HEK293 (cell line): ENCODE measurements around the gene TANGO6.

Experiments used
- CTCF ChIA-PET: fragments of 350-600 bp; formaldehyde crosslinking; extraction: SDS; loops from one replicate; lab custom pipeline; 2021; ENCODE audit warnings: antibody characterized with exemption; lab: Yijun Ruan, JAX
- POLR2A ChIA-PET: fragments of 300-600 bp; formaldehyde crosslinking; extraction: SDS; loops from one replicate; lab custom pipeline; 2020; ENCODE audit warnings: antibody characterized with exemption, inconsistent platforms; lab: Yijun Ruan, JAX
- H3K27ac ChIP-seq: fragments of 200-500 bp; sonication (Bioruptor generic); 2 replicates; pipeline ENCODE4 v1.5.1; 2014; ENCODE audit warnings: low read depth, low read length, control low read depth, inconsistent platforms; ENCODE audit errors: extremely low read depth
- H3K36me3 ChIP-seq, 2 experiments: fragments of 200-500 bp in 1 of 2; sonication (Bioruptor generic) in 1 of 2; 1 replicate in 1 of 2; 2 replicates in 1 of 2; pipeline ENCODE4 v1.5.1; 2014 to 2017; ENCODE audit warnings: inconsistent platforms in 2 of 2, low read length in 2 of 2; ENCODE audit not compliant: control insufficient read depth in 2 of 2, insufficient read depth in 1 of 2
- H3K4me1 ChIP-seq: fragments of 200-500 bp; sonication (Bioruptor generic); 2 replicates; pipeline ENCODE4 v1.5.1; 2014; ENCODE audit warnings: mild to moderate bottlenecking, low read length, inconsistent platforms; ENCODE audit not compliant: control insufficient read depth, insufficient read depth
- H3K4me3 ChIP-seq: 2 replicates; pipeline ENCODE4 v1.5.1; 2011; ENCODE audit warnings: low read depth, mild to moderate bottlenecking, control low read depth, low read length, moderate library complexity
- H3K9me3 ChIP-seq: fragments of 200-500 bp; sonication (Bioruptor generic); 2 replicates; pipeline ENCODE4 v1.5.1; 2014; ENCODE audit warnings: low read depth, low read length, inconsistent platforms; ENCODE audit not compliant: control insufficient read depth, insufficient read depth
- BCL11A ChIP-seq: fragments of 450-650 bp; formaldehyde crosslinking; IDR thresholded peaks from 2 replicates; pipeline ENCODE4 v1.5.1; 2016; ENCODE audit warnings: low read depth, missing biosample characterization, missing genetic modification characterization
- GFI1B ChIP-seq: fragments of 450-650 bp; formaldehyde crosslinking; IDR thresholded peaks from 2 replicates; pipeline ENCODE4 v1.5.1; 2016; ENCODE audit warnings: missing biosample characterization, missing genetic modification characterization
- HOXD13 ChIP-seq: sonication (generic); formaldehyde crosslinking; IDR thresholded peaks from 2 replicates; pipeline ENCODE4 v1.8.0; 2022; ENCODE audit warnings: missing genetic modification reagents, borderline replicate concordance
- KLF10 ChIP-seq: fragments of 450-650 bp; IDR thresholded peaks from 2 replicates; pipeline ENCODE4 v1.5.1; 2018; ENCODE audit warnings: missing biosample characterization, mild to moderate bottlenecking, missing genetic modification characterization
- ZBTB20 ChIP-seq: fragments of 450-650 bp; formaldehyde crosslinking; IDR thresholded peaks from 2 replicates; pipeline ENCODE4 v1.5.1; 2016; ENCODE audit warnings: missing biosample characterization, missing genetic modification characterization
- ZNF114 ChIP-seq: fragments of 450-650 bp; formaldehyde crosslinking; IDR thresholded peaks from 2 replicates; pipeline ENCODE4 v1.5.0; 2017; ENCODE audit warnings: missing biosample characterization, missing genetic modification characterization
- ZNF169 ChIP-seq: fragments of 450-650 bp; formaldehyde crosslinking; IDR thresholded peaks from 2 replicates; pipeline ENCODE4 v1.5.1; 2016; ENCODE audit warnings: missing biosample characterization, missing genetic modification characterization
- ZNF248 ChIP-seq: fragments of 450-650 bp; formaldehyde crosslinking; IDR thresholded peaks from 2 replicates; pipeline ENCODE4 v1.5.1; 2017; ENCODE audit warnings: missing biosample characterization, missing genetic modification characterization
- ZNF423 ChIP-seq: fragments of 450-650 bp; formaldehyde crosslinking; IDR thresholded peaks from 2 replicates; pipeline ENCODE4 v1.5.1; 2016; ENCODE audit warnings: missing biosample characterization, missing genetic modification characterization
- ZNF548 ChIP-seq: fragments of 450-650 bp; formaldehyde crosslinking; IDR thresholded peaks from 2 replicates; pipeline ENCODE4 v1.5.1; 2016; ENCODE audit warnings: missing biosample characterization, missing genetic modification characterization
- ZNF596 ChIP-seq: fragments of 450-650 bp; IDR thresholded peaks from 2 replicates; pipeline ENCODE4 v1.5.0; 2018; ENCODE audit warnings: missing biosample characterization, mild to moderate bottlenecking, missing genetic modification characterization, moderate library complexity
- ZNF654 ChIP-seq: fragments of 450-650 bp; formaldehyde crosslinking; IDR thresholded peaks from 2 replicates; pipeline ENCODE4 v1.5.1; 2016; ENCODE audit warnings: low read depth, missing biosample characterization, missing genetic modification characterization
- TF ChIP-seq, protein P1 (sequence below): fragments of 450-650 bp; formaldehyde crosslinking; IDR thresholded peaks from 2 replicates; pipeline ENCODE4 v1.5.1; 2016; ENCODE audit warnings: missing biosample characterization, missing genetic modification characterization
- TF ChIP-seq, protein P2 (sequence below): fragments of 450-650 bp; formaldehyde crosslinking; IDR thresholded peaks from 2 replicates; pipeline ENCODE4 v1.5.1; 2016; ENCODE audit warnings: missing biosample characterization, missing genetic modification characterization

TANGO6 gene

DNA sequence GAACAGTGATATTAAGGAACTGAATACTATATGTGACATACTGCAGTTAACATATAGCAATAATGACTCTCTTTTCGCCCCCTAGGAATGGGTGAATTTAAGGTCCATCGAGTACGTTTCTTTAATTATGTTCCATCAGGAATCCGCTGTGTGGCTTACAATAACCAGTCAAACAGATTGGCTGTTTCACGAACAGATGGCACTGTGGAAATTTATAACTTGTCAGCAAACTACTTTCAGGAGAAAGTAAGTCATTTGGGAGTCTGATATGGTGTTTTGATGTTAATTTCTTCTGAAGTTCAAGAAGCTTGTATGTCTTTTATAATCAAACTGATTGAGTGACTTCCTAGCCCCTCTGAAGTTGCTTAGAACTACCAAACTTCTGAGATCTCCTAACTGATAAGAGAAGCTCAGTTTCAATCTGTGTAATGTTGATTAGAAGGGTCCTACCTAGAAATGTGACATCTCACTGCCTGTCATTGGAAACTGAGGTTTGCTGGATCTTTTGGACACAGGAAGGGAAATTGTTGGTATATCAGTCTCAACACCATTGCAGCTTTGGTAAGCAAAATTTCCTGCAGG lies 290.1 kb downstream of the TANGO6 start:
- ChIA-PET POLR2A (interaction anchor here (0.5 to 1.3 kb wide), 6 partner anchors 8 to 212 kb away, joined by 3 to 7 read pairs (median 3); no protein-coding TSS in a partner anchor), CTCF (interaction anchor here (0.6 to 1.9 kb wide), 3 partner anchors 10 to 156 kb away, joined by 5 to 10 read pairs (median 5); no protein-coding TSS in a partner anchor)
- H3K4me1 ChIP-seq, result peaks cover 3% of the 10 kb centered on the region; the same call in 1 of the 2 replicates
- H3K27ac ChIP-seq, result peak overlapping the region; percentile 94; the same call in 1 of the 2 replicates
- TF ChIP-seq GFI1B (tag by site-specific recombination), result no peak
- TF ChIP-seq ZNF548 (tag by site-specific recombination), result no peak
- TF ChIP-seq ZNF169 (tag by site-specific recombination), result no peak
- no peak for TF ChIP-seq ZNF248
- TF ChIP-seq ZNF114 (tag by site-specific recombination), result no peak
- no peak for TF ChIP-seq KLF10 (tag by site-specific recombination)
- TF ChIP-seq ZNF596 (tag by site-specific recombination), result no peak
- TF ChIP-seq ZNF423 (tag by site-specific recombination), result no peak
- TF ChIP-seq HOXD13 (CRISPR knock-in tag), result no peak
- no peak for TF ChIP-seq ZNF654
- TF ChIP-seq, protein P1, sequence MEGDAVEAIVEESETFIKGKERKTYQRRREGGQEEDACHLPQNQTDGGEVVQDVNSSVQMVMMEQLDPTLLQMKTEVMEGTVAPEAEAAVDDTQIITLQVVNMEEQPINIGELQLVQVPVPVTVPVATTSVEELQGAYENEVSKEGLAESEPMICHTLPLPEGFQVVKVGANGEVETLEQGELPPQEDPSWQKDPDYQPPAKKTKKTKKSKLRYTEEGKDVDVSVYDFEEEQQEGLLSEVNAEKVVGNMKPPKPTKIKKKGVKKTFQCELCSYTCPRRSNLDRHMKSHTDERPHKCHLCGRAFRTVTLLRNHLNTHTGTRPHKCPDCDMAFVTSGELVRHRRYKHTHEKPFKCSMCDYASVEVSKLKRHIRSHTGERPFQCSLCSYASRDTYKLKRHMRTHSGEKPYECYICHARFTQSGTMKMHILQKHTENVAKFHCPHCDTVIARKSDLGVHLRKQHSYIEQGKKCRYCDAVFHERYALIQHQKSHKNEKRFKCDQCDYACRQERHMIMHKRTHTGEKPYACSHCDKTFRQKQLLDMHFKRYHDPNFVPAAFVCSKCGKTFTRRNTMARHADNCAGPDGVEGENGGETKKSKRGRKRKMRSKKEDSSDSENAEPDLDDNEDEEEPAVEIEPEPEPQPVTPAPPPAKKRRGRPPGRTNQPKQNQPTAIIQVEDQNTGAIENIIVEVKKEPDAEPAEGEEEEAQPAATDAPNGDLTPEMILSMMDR (tag by site-specific recombination), result no peak
- TF ChIP-seq ZBTB20, result no peak
- TF ChIP-seq, protein P2, sequence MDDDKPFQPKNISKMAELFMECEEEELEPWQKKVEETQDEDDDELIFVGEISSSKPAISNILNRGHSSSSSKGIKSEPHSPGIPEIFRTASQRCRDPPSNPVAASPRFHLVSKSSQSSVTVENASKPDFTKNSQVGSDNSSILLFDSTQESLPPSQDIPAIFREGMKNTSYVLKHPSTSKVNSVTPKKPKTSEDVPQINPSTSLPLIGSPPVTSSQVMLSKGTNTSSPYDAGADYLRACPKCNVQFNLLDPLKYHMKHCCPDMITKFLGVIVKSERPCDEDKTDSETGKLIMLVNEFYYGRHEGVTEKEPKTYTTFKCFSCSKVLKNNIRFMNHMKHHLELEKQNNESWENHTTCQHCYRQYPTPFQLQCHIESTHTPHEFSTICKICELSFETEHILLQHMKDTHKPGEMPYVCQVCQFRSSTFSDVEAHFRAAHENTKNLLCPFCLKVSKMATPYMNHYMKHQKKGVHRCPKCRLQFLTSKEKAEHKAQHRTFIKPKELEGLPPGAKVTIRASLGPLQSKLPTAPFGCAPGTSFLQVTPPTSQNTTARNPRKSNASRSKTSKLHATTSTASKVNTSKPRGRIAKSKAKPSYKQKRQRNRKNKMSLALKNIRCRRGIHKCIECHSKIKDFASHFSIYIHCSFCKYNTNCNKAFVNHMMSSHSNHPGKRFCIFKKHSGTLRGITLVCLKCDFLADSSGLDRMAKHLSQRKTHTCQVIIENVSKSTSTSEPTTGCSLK (tag by site-specific recombination), result no peak
- TF ChIP-seq BCL11A (tag by site-specific recombination), result no peak
- no peaks in the 10 kb centered on the region for H3K9me3 ChIP-seq
- peak overlapping the region; percentile 83 for H3K4me3 ChIP-seq
- peaks cover 27 to 48% of the 10 kb centered on the region in 2 experiments; a peak in 2 of 3 replicates for H3K36me3 ChIP-seq
